ENCODE results near the gene CACNB4. TPM values are rescaled to one million over a fixed set of nuclear protein-coding genes. Genes with fewer than 3 reads are reported as not detected.

CACNB4 gene
- total and polyA plus RNA-seq, 8 donors: 0.34 to 1.3 (median 0.70) TPM

- Histone ChIP-seq H3K4me3 (no peak overlapping the region), H3K27me3 (no peaks in the 10 kb centered on the region), H3K4me1 (no peaks in the 10 kb centered on the region), H3K27ac (no peak overlapping the region), H3K9me3 (no peaks in the 10 kb centered on the region), H3K36me3 (no peaks in the 10 kb centered on the region)
- TF ChIP-seq CTCF (IDR thresholded peaks at IDR 0.05): no peak
- FAIRE-seq (no peak), ATAC-seq (no peak), DNase-seq (no peak)
- intact Hi-C loops (cut with DNase I): no loop called here
- WGBS, 2 donors: 89 to 90% methylated on average over 3 of the region's 3 CpGs
Measured at GRCh38 chr2:151872463-151872862, 226.4 kb downstream of the CACNB4 start.

GRCh38 chr2:151869291-151869690 is 229.6 kb downstream of the CACNB4 start:
- 65 to 69% methylated on average over 5 of the region's 5 CpGs for WGBS, 2 donors
- Histone ChIP-seq H3K27me3 (no peaks in the 10 kb centered on the region), H3K4me3 (no peak overlapping the region), H3K36me3 (no peaks in the 10 kb centered on the region), H3K4me1 (no peaks in the 10 kb centered on the region), H3K27ac (no peak overlapping the region), H3K9me3 (no peaks in the 10 kb centered on the region)
- ATAC-seq (no peak), FAIRE-seq (no peak), DNase-seq (no peak)
- TF ChIP-seq CTCF (IDR thresholded peaks at IDR 0.05): no peak
- intact Hi-C loops (cut with DNase I): no loop called here

GRCh38 chr2:151862700-151863099 is 236.1 kb downstream of the CACNB4 start:
- Histone ChIP-seq H3K27me3 (no peaks in the 10 kb centered on the region), H3K4me1 (no peaks in the 10 kb centered on the region), H3K36me3 (no peaks in the 10 kb centered on the region), H3K27ac (no peak overlapping the region), H3K9me3 (no peaks in the 10 kb centered on the region), H3K4me3 (no peak overlapping the region)
- DNase-seq: no peak
- TF ChIP-seq CTCF (IDR thresholded peaks at IDR 0.05): no peak
- no peak for FAIRE-seq
- ATAC-seq: no peak
- 91 to 94% methylated on average over 5 of the region's 5 CpGs for WGBS, 2 donors
- intact Hi-C loops (cut with DNase I): no loop called here

GRCh38 chr2:151861174-151861573 is 237.7 kb downstream of the CACNB4 start:
- Histone ChIP-seq H3K27me3 (no peaks in the 10 kb centered on the region), H3K36me3 (no peaks in the 10 kb centered on the region), H3K4me1 (no peaks in the 10 kb centered on the region), H3K27ac (no peak overlapping the region), H3K4me3 (no peak overlapping the region), H3K9me3 (no peaks in the 10 kb centered on the region)
- FAIRE-seq: no peak
- no peak for TF ChIP-seq CTCF (IDR thresholded peaks at IDR 0.05)
- no peak for ATAC-seq
- DNase-seq: no peak
- intact Hi-C loops (cut with DNase I): no loop called here
- 82 to 83% methylated on average over 4 of the region's 4 CpGs for WGBS, 2 donors

GRCh38 chr2:151860613-151861146 is 238.2 kb downstream of the CACNB4 start:
- no peaks in the 10 kb centered on the region for H3K4me1 ChIP-seq
- ATAC-seq (no peak), FAIRE-seq (no peak), DNase-seq (no peak)
- no peaks in the 10 kb centered on the region for H3K9me3 ChIP-seq
- H3K36me3 ChIP-seq: no peaks in the 10 kb centered on the region
- intact Hi-C loops (cut with DNase I): no loop called here
- 81 to 85% methylated on average over 5 of the region's 5 CpGs for WGBS, 2 donors
- no peak overlapping the region for H3K4me3 ChIP-seq
- no peak for TF ChIP-seq CTCF (IDR thresholded peaks at IDR 0.05)
- H3K27me3 ChIP-seq: no peaks in the 10 kb centered on the region
- no peak overlapping the region for H3K27ac ChIP-seq

Data from pancreas (tissue), 10 donors.